GM23338 (cell line): ENCODE measurements around the gene ARMC9.

Experiments
- CREB1 ChIP-seq: fragments of 250-450 bp; sonication (Bioruptor Pico); IDR thresholded peaks from 2 replicates; pipeline ENCODE4 v1.5.0; 2020; ENCODE audit warnings: low read depth, mild to moderate bottlenecking, moderate library complexity
- EZH2 ChIP-seq: fragments of 200-600 bp; sonication (generic); IDR thresholded peaks from one replicate; pipeline ENCODE4 v1.8.0; 2017; ENCODE audit warnings: antibody characterized with exemption, mild to moderate bottlenecking, low read depth; ENCODE audit not compliant: unreplicated experiment
- EZH2phosphoT487 ChIP-seq: fragments of 200-600 bp; sonication (generic); IDR thresholded peaks from one replicate; pipeline ENCODE4 v1.8.1; 2018; ENCODE audit warnings: antibody characterized with exemption; ENCODE audit not compliant: unreplicated experiment
- NANOG ChIP-seq: IDR thresholded peaks from 2 replicates; pipeline ENCODE4 v1.6.1; 2016; ENCODE audit warnings: antibody characterized with exemption, borderline replicate concordance
- POLR2AphosphoS5 ChIP-seq: IDR thresholded peaks from 2 replicates; pipeline ENCODE4 v1.6.1; 2016; ENCODE audit warnings: antibody characterized with exemption, low read depth
- ZNF114 ChIP-seq: fragments of 250-450 bp; sonication (Bioruptor Pico); IDR thresholded peaks from 2 replicates; pipeline ENCODE4 v1.5.0; 2020; ENCODE audit warnings: mild to moderate bottlenecking, moderate library complexity
- TF ChIP-seq, protein P1 (sequence below), 2 experiments: fragments of 200-600 bp in 1 of 2; sonication (generic) in 1 of 2; conservative IDR thresholded peaks; 2 replicates each; pipeline versions ENCODE4 v1.5.1 to v1.6.1; 2016 to 2017; ENCODE audit warnings: antibody characterized with exemption in 2 of 2, low read depth in 2 of 2, mild to moderate bottlenecking in 2 of 2, moderate library complexity in 1 of 2
- TF ChIP-seq, protein P2 (sequence below): IDR thresholded peaks from one replicate; pipeline ENCODE4 v1.6.1; 2018; ENCODE audit warnings: antibody characterized with exemption; ENCODE audit not compliant: unreplicated experiment

DNA sequence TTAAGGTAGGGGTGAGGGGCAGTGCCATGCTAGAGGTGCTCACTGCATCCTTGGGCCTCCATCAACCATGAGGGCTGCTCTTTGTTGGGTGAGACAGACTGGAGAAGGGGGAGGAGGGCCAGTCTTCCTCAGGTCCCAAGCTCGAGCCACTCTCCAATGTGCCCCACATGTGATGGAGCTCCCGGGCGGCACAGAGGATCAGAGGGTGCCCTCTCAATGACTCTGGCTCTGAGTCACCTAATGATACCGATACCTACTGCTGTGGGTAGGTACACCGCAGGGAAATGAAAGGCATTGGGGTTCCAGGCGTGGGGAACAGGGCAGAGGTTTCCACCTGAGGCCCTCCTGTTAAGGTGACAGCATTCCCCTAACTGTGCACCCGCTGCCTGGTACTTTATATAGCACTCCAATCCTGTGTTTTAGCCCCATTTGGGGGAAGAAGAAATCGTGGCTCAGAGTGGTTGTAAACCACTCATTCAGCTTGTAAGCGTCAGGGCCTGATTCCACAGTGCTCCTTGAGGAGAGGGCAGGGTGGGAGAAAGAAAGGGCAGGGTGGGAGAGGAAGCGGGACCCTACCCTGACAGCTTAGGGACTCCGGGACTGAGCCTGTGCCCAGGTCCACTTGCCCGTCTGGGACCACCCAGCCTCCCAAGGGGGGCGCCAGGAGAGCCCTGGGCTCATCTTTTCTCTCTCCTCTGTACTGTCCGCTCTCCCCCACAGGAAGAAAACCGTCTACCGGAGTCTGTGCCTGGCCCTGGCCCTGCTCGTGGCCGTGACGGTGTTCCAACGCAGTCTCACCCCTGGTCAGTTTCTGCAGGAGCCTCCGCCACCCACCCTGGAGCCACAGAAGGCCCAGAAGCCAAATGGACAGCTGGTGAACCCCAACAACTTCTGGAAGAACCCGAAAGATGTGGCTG, 198.8 kb downstream of the ARMC9 start:
- TF ChIP-seq, protein P1, sequence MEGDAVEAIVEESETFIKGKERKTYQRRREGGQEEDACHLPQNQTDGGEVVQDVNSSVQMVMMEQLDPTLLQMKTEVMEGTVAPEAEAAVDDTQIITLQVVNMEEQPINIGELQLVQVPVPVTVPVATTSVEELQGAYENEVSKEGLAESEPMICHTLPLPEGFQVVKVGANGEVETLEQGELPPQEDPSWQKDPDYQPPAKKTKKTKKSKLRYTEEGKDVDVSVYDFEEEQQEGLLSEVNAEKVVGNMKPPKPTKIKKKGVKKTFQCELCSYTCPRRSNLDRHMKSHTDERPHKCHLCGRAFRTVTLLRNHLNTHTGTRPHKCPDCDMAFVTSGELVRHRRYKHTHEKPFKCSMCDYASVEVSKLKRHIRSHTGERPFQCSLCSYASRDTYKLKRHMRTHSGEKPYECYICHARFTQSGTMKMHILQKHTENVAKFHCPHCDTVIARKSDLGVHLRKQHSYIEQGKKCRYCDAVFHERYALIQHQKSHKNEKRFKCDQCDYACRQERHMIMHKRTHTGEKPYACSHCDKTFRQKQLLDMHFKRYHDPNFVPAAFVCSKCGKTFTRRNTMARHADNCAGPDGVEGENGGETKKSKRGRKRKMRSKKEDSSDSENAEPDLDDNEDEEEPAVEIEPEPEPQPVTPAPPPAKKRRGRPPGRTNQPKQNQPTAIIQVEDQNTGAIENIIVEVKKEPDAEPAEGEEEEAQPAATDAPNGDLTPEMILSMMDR (conservative IDR thresholded peaks at IDR 0.05; ENCODE audit: low read depth in 2 of 2) = no peak
- no peak for TF ChIP-seq POLR2AphosphoS5
- no peak for TF ChIP-seq EZH2
- TF ChIP-seq, protein P2, sequence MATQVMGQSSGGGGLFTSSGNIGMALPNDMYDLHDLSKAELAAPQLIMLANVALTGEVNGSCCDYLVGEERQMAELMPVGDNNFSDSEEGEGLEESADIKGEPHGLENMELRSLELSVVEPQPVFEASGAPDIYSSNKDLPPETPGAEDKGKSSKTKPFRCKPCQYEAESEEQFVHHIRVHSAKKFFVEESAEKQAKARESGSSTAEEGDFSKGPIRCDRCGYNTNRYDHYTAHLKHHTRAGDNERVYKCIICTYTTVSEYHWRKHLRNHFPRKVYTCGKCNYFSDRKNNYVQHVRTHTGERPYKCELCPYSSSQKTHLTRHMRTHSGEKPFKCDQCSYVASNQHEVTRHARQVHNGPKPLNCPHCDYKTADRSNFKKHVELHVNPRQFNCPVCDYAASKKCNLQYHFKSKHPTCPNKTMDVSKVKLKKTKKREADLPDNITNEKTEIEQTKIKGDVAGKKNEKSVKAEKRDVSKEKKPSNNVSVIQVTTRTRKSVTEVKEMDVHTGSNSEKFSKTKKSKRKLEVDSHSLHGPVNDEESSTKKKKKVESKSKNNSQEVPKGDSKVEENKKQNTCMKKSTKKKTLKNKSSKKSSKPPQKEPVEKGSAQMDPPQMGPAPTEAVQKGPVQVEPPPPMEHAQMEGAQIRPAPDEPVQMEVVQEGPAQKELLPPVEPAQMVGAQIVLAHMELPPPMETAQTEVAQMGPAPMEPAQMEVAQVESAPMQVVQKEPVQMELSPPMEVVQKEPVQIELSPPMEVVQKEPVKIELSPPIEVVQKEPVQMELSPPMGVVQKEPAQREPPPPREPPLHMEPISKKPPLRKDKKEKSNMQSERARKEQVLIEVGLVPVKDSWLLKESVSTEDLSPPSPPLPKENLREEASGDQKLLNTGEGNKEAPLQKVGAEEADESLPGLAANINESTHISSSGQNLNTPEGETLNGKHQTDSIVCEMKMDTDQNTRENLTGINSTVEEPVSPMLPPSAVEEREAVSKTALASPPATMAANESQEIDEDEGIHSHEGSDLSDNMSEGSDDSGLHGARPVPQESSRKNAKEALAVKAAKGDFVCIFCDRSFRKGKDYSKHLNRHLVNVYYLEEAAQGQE = no peak
- TF ChIP-seq CREB1 (CRISPR knock-in tag) = no peak
- TF ChIP-seq EZH2phosphoT487 = no peak
- TF ChIP-seq ZNF114 (CRISPR knock-in tag) = no peak
- TF ChIP-seq NANOG = no peak
